Ammon's horn (tissue), 1 donor: Measurements from ENCODE around the gene CWC27.

Experiments used
- DNase-seq: peaks from one replicate; pipeline ENCODE4 v3.0.0-alpha.2; 2016; ENCODE audit warnings: low spot score

CWC27 gene

DNA sequence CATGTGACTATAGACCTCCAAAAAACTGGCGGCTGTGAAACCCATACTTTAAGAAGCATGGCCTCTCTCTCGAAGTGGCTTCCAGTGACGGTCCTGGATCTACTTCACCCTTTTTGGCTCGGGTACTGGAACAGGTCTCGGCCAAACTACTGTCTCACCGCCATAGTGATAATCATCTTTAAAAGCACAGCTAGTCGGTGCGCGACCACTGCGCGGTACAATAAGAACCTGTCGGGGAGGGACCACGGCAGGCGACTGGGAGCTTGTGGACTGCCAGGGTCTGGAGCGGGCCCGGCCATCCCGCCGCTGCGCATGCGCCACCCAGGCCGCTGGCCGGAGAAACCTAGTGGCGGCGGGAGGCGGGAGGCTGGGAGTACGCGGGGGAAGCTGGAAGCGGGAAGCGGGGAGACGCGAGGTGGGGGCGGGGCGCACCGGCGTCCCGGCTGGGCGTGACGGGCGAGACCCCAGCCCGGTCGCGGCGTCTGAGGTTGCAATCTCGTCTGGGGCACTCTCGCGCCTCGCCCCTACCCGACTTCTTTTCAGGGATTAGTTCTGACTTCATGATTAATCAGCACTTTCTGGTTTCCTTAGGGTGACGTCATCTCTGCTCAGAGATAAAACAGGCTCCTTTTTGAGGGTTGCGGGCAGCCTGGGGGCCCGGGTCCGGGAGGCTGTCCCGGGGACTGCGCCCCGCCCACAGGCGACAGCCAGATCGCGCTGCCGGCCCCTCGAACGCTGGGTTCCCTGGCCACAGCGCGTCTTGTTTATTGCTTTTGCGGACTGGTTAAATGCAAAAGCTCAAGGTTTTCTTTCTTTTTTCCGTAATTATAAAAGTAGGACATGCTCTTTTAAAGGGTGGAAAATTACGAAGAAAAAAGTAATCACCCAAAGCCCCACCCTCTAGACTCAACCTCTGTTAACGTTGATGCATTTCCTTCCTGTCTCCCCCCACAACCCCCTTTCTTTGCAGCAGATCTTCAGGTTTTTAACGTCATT lies 266.8 kb downstream of the CWC27 start:
- peak; percentile 91 for DNase-seq

GRCh38 chr5:65037831-65038815 lies 269.4 kb downstream of the CWC27 start:
- no peak for DNase-seq

DNA sequence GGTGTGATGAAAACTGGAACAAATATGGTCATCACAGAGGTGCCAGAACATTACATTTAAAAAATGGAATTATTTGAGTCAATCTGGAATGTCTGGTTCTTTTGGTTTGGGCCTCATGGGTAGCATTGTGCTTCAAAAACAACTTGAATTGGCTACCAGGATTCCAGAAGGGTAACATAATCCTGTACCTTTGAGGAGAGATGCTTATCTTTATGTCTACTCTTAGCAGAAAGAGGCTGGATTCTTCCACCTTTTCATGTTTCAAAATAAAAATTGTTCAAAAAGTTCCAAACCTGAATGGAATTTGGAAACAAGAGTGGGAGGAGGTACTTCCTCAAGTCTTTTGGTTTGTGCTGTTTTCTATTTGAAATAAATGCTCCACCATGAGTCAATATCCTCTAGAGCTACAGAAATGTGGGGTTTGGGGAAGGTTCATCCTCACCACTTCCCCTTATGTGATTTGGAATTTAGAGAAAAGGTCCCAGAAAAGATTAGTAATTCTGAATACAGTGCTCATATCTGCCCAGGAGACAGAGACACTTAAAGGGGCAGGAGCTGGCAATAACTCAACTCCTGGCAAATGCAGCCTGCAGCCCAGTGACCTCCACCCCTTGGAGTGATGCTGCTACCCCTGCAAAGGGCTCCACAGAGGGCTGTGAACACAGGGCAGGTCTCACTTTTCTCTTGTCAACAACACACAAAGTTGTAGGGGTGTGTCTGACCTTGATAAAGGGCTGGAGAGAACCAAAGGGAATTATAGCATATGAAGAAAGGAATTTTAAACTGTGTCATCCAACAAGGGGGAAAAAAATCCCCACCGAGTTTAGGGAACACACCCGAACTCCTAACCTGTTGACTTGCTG lies 272.8 kb downstream of the CWC27 start:
- DNase-seq, result no peak

- DNase-seq, result no peak
These were observed 275.2 kb downstream of the CWC27 start for GRCh38 chr5:65043843-65044359.

DNA sequence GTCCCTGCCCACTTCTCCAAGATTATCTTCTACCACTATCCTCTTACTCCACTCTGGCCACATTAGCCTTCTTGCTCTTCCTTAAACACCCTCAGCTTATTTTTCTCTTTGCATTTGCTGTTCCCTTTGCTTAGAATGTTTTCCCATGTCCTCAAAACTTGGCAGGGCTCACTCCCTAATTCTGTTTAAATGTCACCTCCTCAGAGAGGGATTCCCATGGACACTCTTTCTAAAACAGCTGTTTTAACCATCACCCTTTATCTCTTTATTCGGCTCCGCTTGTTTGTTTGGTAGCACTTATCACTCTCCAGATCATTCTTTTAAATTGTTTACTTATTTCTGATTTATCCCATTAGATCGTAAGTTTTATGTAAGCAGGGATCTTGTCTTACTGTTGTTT lies 278.5 kb downstream of the CWC27 start:
- DNase-seq, result no peak

DNA sequence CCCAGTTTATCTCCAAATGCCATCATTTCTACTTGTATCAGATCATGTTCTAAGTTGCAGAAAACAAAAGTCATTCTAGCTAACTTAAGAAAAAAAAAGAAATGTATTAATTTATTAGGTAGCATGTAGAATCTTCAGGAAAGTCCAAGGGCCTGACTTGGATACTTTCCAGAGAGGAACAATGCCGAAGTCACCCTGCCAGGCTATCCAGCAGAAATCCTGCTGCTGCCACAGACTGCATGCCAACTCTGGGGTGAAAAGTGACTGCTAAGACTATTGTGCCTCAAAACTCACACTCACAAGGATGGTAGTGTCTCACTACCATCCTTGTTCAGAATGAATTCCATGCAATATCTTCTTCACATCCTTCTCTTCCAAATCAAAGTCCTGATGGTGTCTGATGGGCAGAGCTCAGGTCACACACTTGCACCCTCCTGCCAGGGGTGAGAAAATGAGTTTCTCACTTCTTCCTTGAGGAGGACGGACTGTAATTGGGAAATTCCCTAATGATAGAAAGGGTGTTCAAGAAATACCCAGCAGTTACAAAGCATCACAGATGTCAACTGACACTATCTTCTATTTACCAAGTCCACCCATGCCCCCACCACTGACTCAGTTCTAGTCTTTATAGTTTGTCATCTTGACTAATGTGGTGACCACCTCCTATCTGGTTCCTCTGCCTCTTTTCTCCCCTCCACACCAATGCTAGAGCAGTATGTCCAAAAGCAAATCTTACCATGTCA lies 279.4 kb downstream of the CWC27 start:
- DNase-seq, result no peak

- DNase-seq, result no peak
These were observed 281.4 kb downstream of the CWC27 start for GRCh38 chr5:65050140-65050539.

GRCh38 chr5:65050826-65051498 lies 282.2 kb downstream of the CWC27 start:
- no peak for DNase-seq

DNA sequence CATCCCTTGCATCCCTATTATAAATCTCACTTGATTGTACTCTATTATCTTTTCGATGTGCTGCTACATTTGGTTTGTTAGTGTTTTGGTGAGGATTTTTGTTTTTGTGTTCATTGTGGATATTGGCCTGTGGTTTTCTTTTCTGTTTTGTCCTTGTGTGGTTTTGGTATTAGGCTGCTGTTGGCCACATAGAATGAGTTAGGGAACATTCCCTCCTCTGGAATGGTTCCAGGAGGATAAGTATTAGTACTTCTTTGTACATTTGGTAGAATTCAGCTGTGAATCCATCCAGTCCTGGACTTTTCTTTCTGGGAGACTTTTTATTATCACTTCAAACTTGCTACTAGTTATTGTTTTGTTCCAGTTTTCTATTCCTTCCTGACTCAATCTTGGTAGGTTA lies 287.2 kb downstream of the CWC27 start:
- DNase-seq, result no peak

DNA sequence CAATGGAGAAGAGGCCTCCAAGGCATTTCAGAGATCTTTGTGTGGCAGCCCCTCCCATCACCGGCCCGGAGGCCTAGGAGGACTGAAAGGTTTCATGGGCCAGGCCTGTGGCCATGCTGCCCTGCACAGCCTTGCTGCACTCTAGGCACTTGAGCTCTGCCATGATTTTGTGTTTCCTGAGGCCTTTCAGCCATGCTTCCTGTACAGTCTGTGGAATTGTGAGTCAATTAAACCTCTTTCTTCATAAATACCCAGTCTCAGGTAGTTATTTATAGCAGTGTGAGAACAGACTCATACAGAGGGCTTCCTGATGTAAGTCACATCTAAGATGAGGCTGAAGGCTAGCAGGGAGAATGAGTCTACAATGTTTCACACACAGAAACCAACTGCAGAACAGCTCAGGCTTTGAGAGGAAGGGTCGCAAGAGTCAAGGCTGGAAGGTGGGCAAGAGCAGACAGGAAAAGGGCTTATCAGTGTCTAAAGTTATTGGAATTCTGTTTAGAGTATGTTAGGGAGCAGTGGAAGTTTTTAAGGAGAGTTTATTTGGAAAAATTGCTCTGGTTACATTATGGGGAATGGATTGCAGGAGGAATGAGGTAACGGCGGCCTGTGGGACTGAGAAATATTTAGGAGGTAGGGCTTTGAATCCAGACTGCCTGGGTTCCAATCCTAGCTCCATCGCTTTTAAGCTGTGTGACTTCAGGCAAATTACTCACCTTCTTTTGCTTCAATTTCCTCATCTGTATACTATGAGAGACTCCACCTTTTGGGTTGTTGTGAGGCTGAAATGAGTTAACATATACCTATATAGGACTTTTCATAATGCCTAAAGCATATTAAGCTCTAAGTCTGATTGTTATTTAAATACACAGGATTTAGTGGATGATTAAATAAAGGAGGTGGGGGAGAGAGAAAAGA lies 291.2 kb downstream of the CWC27 start:
- no peak for DNase-seq

DNA sequence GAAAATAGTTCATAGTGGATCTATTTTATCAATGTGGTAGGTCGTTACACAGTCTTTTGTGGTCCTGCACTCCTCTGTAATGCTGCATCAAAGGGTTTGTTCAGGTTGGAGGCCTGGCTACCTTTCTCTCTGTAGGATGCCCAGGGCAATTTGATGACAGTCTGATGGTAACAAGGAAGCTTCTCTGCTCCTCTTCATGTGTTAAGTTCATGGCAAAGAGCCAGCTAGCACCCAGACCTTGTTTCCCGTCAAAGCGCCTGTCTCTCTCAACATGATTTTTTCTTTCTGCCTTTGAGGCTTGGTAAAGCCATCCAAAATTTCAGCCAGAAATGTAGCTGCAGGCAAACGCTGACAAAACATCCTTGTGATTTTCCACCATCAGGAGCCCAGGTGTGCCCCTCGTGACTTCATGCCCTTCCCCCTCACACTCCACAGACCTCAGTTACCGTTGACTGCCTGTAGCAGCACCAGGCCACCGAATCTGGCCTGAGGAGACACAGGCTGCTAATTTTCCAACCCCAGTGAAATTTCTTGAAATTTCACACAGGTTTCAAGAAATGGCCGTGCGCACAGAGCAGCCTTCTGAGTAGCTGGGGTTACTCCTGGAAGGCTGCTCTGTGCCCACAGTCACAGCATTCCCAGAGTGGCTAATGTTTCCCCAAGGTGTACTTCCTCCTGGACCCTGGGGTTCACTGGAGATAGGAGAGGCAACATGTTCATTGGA lies 292.7 kb downstream of the CWC27 start:
- no peak for DNase-seq

- no peak for DNase-seq
These were observed 293.2 kb downstream of the CWC27 start for GRCh38 chr5:65061974-65062353.

- DNase-seq, result no peak
These were observed 293.8 kb downstream of the CWC27 start for GRCh38 chr5:65062469-65063083.

GRCh38 chr5:65065001-65065511 lies 296.3 kb downstream of the CWC27 start:
- DNase-seq, result no peak

GRCh38 chr5:65066387-65067146 lies 297.8 kb downstream of the CWC27 start:
- peak; percentile 53 for DNase-seq

DNA sequence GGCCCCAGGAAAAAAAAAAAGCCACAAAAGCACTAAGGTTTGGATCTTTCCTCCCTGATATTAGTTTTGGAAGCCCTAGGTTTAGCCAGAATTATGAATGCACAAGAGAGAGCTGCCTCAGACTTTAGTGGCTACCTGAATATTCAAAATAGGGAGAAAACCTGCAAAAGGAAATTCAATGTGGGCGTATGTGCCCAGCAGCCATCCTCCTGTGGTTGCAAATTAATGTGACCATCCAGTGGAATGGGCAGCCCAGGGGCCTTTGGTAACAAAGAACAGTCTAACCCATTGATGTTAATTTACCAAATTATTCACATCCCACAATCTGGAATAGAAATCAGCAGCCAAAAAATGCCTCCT lies 298.4 kb downstream of the CWC27 start:
- no peak for DNase-seq
